Measurements from ENCODE around the gene FAM163B.

GRCh38 chr9:133600739-133601138 is 8.4 kb downstream of the FAM163B start:
- TF ChIP-seq CTCF (IDR thresholded peaks at IDR 0.05; ENCODE audit: low read depth, low read length, poor library complexity, severe bottlenecking) (no peak), EZH2phosphoT487 (IDR thresholded peaks at IDR 0.05; ENCODE audit: borderline replicate concordance, low read length) (no peak)

Data from DOHH2 (cell line).